Measurements from ENCODE around the gene EEF1B2. TPM values are rescaled to one million over a fixed set of nuclear protein-coding genes. Genes with fewer than 3 reads are reported as not detected.
A peak's percentile ranks its signal among the peaks of the same experiment; 100 is the strongest.

EEF1B2 gene
- total RNA-seq, 1 experiment from 2014 or later = 939 TPM

DNA sequence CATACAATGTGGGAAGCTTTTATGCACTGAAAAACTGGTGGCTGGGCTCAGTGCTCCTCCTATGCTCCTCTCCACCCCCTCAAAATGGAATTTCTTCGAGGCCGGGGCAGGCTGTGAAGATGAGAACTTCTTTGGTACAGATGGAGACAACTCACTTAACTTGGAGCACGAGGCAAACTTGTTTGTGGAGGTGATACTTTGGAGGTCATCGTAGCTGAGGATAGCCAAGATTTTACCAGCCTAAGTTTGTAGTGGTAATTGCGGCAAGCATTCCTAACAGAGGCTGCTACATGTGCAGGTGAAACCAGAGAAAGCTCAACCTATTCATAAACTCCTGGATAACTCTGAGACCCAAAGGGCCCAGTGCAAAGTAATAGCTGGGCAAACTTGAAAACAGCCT is 14.0 kb upstream of the EEF1B2 start:
- H3K36me3 Mint-ChIP-seq (ENCODE audit: insufficient read depth, unreplicated experiment) = peaks cover 86% of the 10 kb centered on the region
- TF ChIP-seq, protein P1, sequence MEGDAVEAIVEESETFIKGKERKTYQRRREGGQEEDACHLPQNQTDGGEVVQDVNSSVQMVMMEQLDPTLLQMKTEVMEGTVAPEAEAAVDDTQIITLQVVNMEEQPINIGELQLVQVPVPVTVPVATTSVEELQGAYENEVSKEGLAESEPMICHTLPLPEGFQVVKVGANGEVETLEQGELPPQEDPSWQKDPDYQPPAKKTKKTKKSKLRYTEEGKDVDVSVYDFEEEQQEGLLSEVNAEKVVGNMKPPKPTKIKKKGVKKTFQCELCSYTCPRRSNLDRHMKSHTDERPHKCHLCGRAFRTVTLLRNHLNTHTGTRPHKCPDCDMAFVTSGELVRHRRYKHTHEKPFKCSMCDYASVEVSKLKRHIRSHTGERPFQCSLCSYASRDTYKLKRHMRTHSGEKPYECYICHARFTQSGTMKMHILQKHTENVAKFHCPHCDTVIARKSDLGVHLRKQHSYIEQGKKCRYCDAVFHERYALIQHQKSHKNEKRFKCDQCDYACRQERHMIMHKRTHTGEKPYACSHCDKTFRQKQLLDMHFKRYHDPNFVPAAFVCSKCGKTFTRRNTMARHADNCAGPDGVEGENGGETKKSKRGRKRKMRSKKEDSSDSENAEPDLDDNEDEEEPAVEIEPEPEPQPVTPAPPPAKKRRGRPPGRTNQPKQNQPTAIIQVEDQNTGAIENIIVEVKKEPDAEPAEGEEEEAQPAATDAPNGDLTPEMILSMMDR (IDR thresholded peaks at IDR 0.05; ENCODE audit: insufficient read depth in 1 of 2, low read depth in 1 of 2, low read length in 1 of 2, severe bottlenecking in 1 of 2, unreplicated experiment in 1 of 2) = no peak
- no TSS peak for BruUV-seq (replicated peaks)
- Histone ChIP-seq H3K27me3 (replicated peaks; ENCODE audit: control insufficient read depth, insufficient read depth, low read length) (no peaks in the 10 kb centered on the region), H3K36me3 (ENCODE audit: control insufficient read depth, insufficient read depth, low read length) (peaks cover 2% of the 10 kb centered on the region), H3K4me3 (ENCODE audit: low read depth, low read length) (no peak overlapping the region), H3K9me3 (no peaks in the 10 kb centered on the region), H3K4me1 (no peaks in the 10 kb centered on the region)
- no peaks in the 10 kb centered on the region for H3K9me3 Mint-ChIP-seq (ENCODE audit: unreplicated experiment)
- ChIA-PET CTCF (no interaction called here), POLR2A (no interaction called here)
- no peak for DNase-seq
- H3K27me3 Mint-ChIP-seq (ENCODE audit: insufficient read depth, unreplicated experiment) = no peaks in the 10 kb centered on the region
- no peak overlapping the region for H3K27ac Mint-ChIP-seq (ENCODE audit: unreplicated experiment)
- H3K4me3 Mint-ChIP-seq (ENCODE audit: unreplicated experiment) = no peak overlapping the region
- no peaks in the 10 kb centered on the region for H3K4me1 Mint-ChIP-seq (ENCODE audit: low read depth, unreplicated experiment)
- intact Hi-C loops (cut with micrococcal nuclease; ENCODE audit: unreplicated experiment) = no loop called here

DNA sequence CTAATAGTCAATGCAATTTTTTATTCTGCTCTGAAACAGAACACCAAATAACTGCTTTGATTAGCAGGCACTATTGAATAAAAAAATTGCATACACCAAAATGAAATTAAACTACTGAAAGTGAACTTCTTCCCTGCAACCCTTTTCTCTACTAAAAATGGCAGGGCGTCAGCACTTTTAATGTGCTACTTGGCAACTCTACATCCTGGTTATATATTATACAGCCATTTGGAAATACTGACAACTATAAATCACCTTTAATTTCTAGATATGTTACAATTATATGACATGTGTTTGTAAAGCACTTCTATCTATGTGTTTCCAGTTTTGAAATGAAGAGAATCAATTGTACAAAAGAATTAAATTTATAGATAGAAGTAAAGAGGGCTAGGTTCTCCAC is 10.4 kb upstream of the EEF1B2 start:
- no peaks in the 10 kb centered on the region; the same call in 1 of the 2 replicates for H3K36me3 ChIP-seq (ENCODE audit: control insufficient read depth, insufficient read depth, low read length)
- DNase-seq = no peak
- H3K27me3 ChIP-seq (replicated peaks; ENCODE audit: control insufficient read depth, insufficient read depth, low read length) = no peaks in the 10 kb centered on the region
- CTCF ChIA-PET = interaction anchor here (0.6 kb wide), 1 partner anchor 64 kb away, joined by 3 read pairs; the partner anchor contains the start of gene INO80D
- H3K27ac Mint-ChIP-seq (ENCODE audit: unreplicated experiment) = no peak overlapping the region
- H3K4me3 Mint-ChIP-seq (ENCODE audit: unreplicated experiment) = no peak overlapping the region
- intact Hi-C loops (cut with micrococcal nuclease; ENCODE audit: unreplicated experiment) = no loop called here
- POLR2A ChIA-PET = no interaction called here
- H3K27me3 Mint-ChIP-seq (ENCODE audit: insufficient read depth, unreplicated experiment) = no peaks in the 10 kb centered on the region
- TF ChIP-seq, protein P1 (IDR thresholded peaks at IDR 0.05; ENCODE audit: insufficient read depth in 1 of 2, low read depth in 1 of 2, low read length in 1 of 2, severe bottlenecking in 1 of 2, unreplicated experiment in 1 of 2) = no peak
- BruUV-seq (replicated peaks) = no TSS peak
- H3K9me3 ChIP-seq = no peaks in the 10 kb centered on the region
- H3K4me1 ChIP-seq = no peaks in the 10 kb centered on the region
- H3K4me1 Mint-ChIP-seq (ENCODE audit: low read depth, unreplicated experiment) = no peaks in the 10 kb centered on the region
- no peak overlapping the region for H3K4me3 ChIP-seq (ENCODE audit: low read depth, low read length)
- H3K9me3 Mint-ChIP-seq (ENCODE audit: unreplicated experiment) = no peaks in the 10 kb centered on the region
- H3K36me3 Mint-ChIP-seq (ENCODE audit: insufficient read depth, unreplicated experiment) = peaks cover 74% of the 10 kb centered on the region

DNA sequence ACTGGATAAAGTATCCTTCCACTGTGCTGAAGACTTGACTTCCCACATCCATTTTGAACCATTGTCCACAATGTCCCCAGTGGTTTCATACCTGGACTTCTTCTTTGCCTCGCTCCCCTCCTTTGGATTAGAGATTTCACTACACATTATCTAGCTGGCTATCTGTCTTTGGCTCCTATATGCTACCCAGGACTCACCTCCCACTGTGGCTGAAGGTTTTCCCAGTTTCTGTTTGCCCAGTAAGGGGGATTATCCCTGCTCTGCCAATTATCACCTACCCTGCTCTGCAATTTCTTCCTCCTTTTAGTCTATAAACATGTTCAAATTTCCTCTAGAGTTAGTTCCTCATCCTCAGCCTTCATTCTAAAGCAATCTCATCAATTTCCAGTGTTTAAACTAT is 9.5 kb upstream of the EEF1B2 start:
- POLR2A ChIA-PET = no interaction called here
- no peaks in the 10 kb centered on the region for H3K27me3 Mint-ChIP-seq (ENCODE audit: insufficient read depth, unreplicated experiment)
- BruUV-seq (replicated peaks) = TSS peak; percentile 3
- H3K27ac Mint-ChIP-seq (ENCODE audit: unreplicated experiment) = no peak overlapping the region
- H3K4me1 Mint-ChIP-seq (ENCODE audit: low read depth, unreplicated experiment) = no peaks in the 10 kb centered on the region
- CTCF ChIA-PET = interaction anchor here (0.6 kb wide), 1 partner anchor 64 kb away, joined by 3 read pairs; the partner anchor contains the start of gene INO80D
- intact Hi-C loops (cut with micrococcal nuclease; ENCODE audit: unreplicated experiment) = loop anchor here (1.0 kb wide), 1 partner anchor 146 kb away; no protein-coding TSS in a partner anchor
- TF ChIP-seq, protein P1 (IDR thresholded peaks at IDR 0.05; ENCODE audit: insufficient read depth in 1 of 2, low read depth in 1 of 2, low read length in 1 of 2, severe bottlenecking in 1 of 2, unreplicated experiment in 1 of 2) = no peak
- no peak for DNase-seq
- no peak overlapping the region for H3K4me3 Mint-ChIP-seq (ENCODE audit: unreplicated experiment)
- no peaks in the 10 kb centered on the region for H3K27me3 ChIP-seq (replicated peaks; ENCODE audit: control insufficient read depth, insufficient read depth, low read length)
- no peaks in the 10 kb centered on the region for H3K4me1 ChIP-seq
- no peaks in the 10 kb centered on the region; the same call in 1 of the 2 replicates for H3K36me3 ChIP-seq (ENCODE audit: control insufficient read depth, insufficient read depth, low read length)
- H3K4me3 ChIP-seq (ENCODE audit: low read depth, low read length) = no peak overlapping the region
- no peaks in the 10 kb centered on the region for H3K9me3 Mint-ChIP-seq (ENCODE audit: unreplicated experiment)
- H3K36me3 Mint-ChIP-seq (ENCODE audit: insufficient read depth, unreplicated experiment) = peaks cover 65% of the 10 kb centered on the region
- no peaks in the 10 kb centered on the region for H3K9me3 ChIP-seq

Measured in Caco-2 (cell line).